GM12878 (cell line): ENCODE data around the gene RACK1. TPM values are rescaled to one million over a fixed set of nuclear protein-coding genes. Genes with fewer than 3 reads are reported as not detected.

ENCODE experiments used
- ATF3 ChIP-seq: IDR thresholded peaks from 2 replicates; pipeline ENCODE4 v1.6.1; 2011; ENCODE audit warnings: low read depth, mild to moderate bottlenecking, low read length, moderate library complexity, borderline replicate concordance; ENCODE audit errors: extremely low read depth
- CHD1 ChIP-seq: IDR thresholded peaks from 2 replicates; pipeline ENCODE4 v1.6.1; 2012; ENCODE audit warnings: low read depth, low read length, improper control_type of control experiment
- DPF2 ChIP-seq: fragments of 450-650 bp; IDR thresholded peaks from 2 replicates; pipeline ENCODE4 v1.6.1; 2017; ENCODE audit warnings: mild to moderate bottlenecking
- ELK1 ChIP-seq: IDR thresholded peaks from 2 replicates; pipeline ENCODE4 v1.6.1; 2012; ENCODE audit warnings: low read depth, low read length, improper control_type of control experiment
- ETV6 ChIP-seq, 2 experiments: fragments of 450-650 bp in 1 of 2; IDR thresholded peaks in 1 of 2; conservative IDR thresholded peaks in 1 of 2; 2 replicates each; pipeline ENCODE4 v1.6.1; 2014; ENCODE audit warnings: antibody characterized with exemption in 1 of 2, borderline replicate concordance in 1 of 2, low read depth in 1 of 2, mild to moderate bottlenecking in 1 of 2, moderate library complexity in 1 of 2
- FOXK2 ChIP-seq: fragments of 450-650 bp; IDR thresholded peaks from 2 replicates; pipeline ENCODE4 v1.6.1; 2017; ENCODE audit warnings: mild to moderate bottlenecking, moderate library complexity
- HDAC2 ChIP-seq: fragments of 200-600 bp; sonication (generic); IDR thresholded peaks from 2 replicates; pipeline ENCODE4 v1.6.1; 2017
- HDAC6 ChIP-seq: fragments of 200-600 bp; sonication (generic); IDR thresholded peaks from one replicate; pipeline ENCODE4 v1.8.0; 2017; ENCODE audit warnings: antibody characterized with exemption; ENCODE audit not compliant: unreplicated experiment
- NR2C1 ChIP-seq: fragments of 450-650 bp; IDR thresholded peaks from 2 replicates; pipeline ENCODE4 v1.6.1; 2017; ENCODE audit warnings: antibody characterized with exemption, mild to moderate bottlenecking, moderate library complexity
- PML ChIP-seq: IDR thresholded peaks from 2 replicates; pipeline ENCODE4 v1.6.1; 2012; ENCODE audit warnings: low read length, inconsistent platforms
- REST ChIP-seq: IDR thresholded peaks from 2 replicates; pipeline ENCODE4 v1.6.1; 2012; ENCODE audit warnings: mild to moderate bottlenecking, low read depth, low read length
- SIX5 ChIP-seq: IDR thresholded peaks from 2 replicates; pipeline ENCODE4 v1.6.1; 2011; ENCODE audit warnings: mild to moderate bottlenecking, low read depth, low read length, moderate library complexity; ENCODE audit not compliant: severe bottlenecking
- SUPT20H ChIP-seq: IDR thresholded peaks from 2 replicates; pipeline ENCODE4 v1.6.1; 2011; ENCODE audit warnings: low read depth, mild to moderate bottlenecking, low read length, moderate library complexity, borderline replicate concordance; ENCODE audit not compliant: control insufficient read depth
- TARDBP ChIP-seq: IDR thresholded peaks from 2 replicates; pipeline ENCODE4 v1.6.1; 2016; ENCODE audit warnings: borderline replicate concordance
- ZNF217 ChIP-seq: fragments of 450-650 bp; IDR thresholded peaks from 2 replicates; pipeline ENCODE4 v1.6.1; 2017; ENCODE audit warnings: antibody characterized with exemption, mild to moderate bottlenecking
- ZNF592 ChIP-seq: fragments of 450-650 bp; IDR thresholded peaks from 2 replicates; pipeline ENCODE4 v1.6.1; 2017; ENCODE audit warnings: mild to moderate bottlenecking, moderate library complexity
- polyA plus RNA-seq, 11 experiments: library from polyadenylated mRNA; depleted of rRNA in 4 of 11; unstranded in 6 of 11; stranded (reverse) in 5 of 11; fragments of >200 nt; fragmentation: Nextera tagmentation in 4 of 11; fragmentation: Illumina TruSeq in 1 of 11; extraction: Ambion mirVana in 4 of 11; extraction: Trizol in 1 of 11; gene quantifications; 1 replicate in 1 of 11; 2 replicates in 10 of 11; pipeline versions ENCODE4 v1.2.1 to v1.2.3, GENCODE V29; 2011 to 2016; ENCODE audit warnings: inconsistent platforms in 2 of 11, missing spikeins in 2 of 11, low read depth in 1 of 11
- total RNA-seq, 4 experiments: library from RNA; depleted of rRNA in 3 of 4; stranded (reverse); fragments of >200 nt in 3 of 4; fragmentation: Illumina TruSeq in 1 of 4; extraction: Trizol in 1 of 4; gene quantifications; 2 replicates each; pipeline versions ENCODE4 v1.2.1 to v1.2.3, GENCODE V29; 2013 to 2021

RACK1 gene
- total and polyA plus RNA-seq, 10 of the 15 experiments (the other 5 are each of a cell fraction or from before 2014, with no cell fraction given) = 1,365 to 6,584 (median 4,167) TPM

- TF ChIP-seq REST = no peak
- no peak for TF ChIP-seq SUPT20H
- peak; percentile 60; the same call in 1 of the 2 replicates for TF ChIP-seq NR2C1
- no peak for TF ChIP-seq ELK1
- no peak for TF ChIP-seq ATF3
- no peak for TF ChIP-seq ETV6 (conservative IDR thresholded peaks at IDR 0.05 in 1 of 2, IDR thresholded peaks at IDR 0.05 in 1 of 2; ENCODE audit: borderline replicate concordance in 1 of 2, low read depth in 1 of 2)
- no peak for TF ChIP-seq HDAC6
- TF ChIP-seq DPF2 = peak; percentile 92
- no peak for TF ChIP-seq PML
- TF ChIP-seq SIX5 = no peak
- 0 out of 2 replicates have a peak, but pooled peaks have one; percentile 51 for TF ChIP-seq ZNF217
- no peak for TF ChIP-seq ZNF592
- no peak for TF ChIP-seq CHD1
- TF ChIP-seq FOXK2 = no peak
- TF ChIP-seq TARDBP = no peak
- no peak for TF ChIP-seq HDAC2
Measured at GRCh38 chr5:181198905-181199519, 44.7 kb downstream of the RACK1 start (continued).
